GM18511 (cell line): ENCODE results near the gene NLK.

Experiments
- ATAC-seq: cut with Tn5 transposase; IDR thresholded peaks from one replicate; pipeline ENCODE4 v1.9.1; 2021; ENCODE audit warnings: mild to moderate bottlenecking, moderate library complexity; ENCODE audit not compliant: unreplicated experiment

NLK gene

GRCh38 chr17:28110184-28110583 is 67.7 kb downstream of the NLK start:
- ATAC-seq = no peak

DNA sequence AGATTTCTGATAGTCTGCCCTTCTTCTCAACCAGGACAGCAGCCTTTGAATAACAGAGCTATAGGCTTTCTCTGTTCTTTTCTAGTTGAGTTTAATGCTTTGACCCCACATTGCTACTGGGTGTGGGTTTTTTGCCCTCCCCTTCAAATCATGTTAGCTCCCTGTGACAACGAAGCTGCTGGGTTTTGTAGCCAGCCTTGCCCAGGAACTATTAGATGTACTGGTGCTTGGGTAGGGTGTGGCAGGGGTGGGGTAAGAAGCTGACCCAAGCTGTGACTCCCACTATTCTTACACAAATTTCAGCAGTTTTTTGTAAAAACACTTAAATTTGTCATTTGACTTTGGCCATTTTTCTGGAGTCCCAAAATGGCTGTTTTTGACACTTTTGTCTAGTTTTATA is 69.7 kb downstream of the NLK start:
- ATAC-seq = no peak

DNA sequence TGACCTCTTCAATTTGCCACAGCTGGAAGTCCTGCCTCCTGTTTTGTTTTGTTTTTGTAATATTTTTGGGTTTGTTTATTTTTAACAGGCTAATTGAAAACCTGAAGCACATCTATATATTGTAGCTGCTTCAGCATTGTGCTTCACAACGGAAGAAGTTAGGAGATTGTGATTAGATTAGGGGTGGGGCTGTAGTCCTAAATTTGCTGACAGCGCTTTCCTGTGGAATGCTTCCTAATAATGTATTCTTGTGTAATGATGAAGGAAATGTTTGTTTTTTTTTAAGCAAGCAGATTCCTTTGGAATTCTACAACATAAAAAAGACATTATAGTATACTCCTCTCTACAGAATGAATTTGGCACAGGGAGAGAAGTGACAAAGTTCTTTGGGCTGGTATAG is 70.1 kb downstream of the NLK start:
- ATAC-seq = no peak

DNA sequence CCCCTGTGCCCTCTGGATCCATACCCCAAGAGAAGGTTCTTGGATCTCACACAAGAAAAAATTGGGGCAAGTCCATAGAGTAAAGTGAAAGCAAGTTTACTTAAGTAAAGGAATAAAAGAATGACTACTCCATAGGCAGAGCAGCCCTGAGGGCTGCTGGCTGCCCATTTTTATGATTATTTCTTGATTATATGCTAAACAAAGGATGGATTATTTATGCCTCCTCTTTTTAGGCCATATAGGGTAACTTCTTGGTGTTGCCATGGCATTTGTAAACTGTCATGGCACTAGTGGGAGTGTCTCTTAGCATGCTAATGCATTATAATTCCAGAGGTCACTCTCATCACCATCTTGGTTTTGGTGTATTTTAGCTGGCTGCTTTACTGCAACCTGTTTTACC is 70.8 kb downstream of the NLK start:
- ATAC-seq = no peak

- no peak for ATAC-seq
These were observed 72.6 kb downstream of the NLK start for GRCh38 chr17:28115046-28115445.

- no peak for ATAC-seq
These were observed 74.8 kb downstream of the NLK start for GRCh38 chr17:28117304-28117703.

DNA sequence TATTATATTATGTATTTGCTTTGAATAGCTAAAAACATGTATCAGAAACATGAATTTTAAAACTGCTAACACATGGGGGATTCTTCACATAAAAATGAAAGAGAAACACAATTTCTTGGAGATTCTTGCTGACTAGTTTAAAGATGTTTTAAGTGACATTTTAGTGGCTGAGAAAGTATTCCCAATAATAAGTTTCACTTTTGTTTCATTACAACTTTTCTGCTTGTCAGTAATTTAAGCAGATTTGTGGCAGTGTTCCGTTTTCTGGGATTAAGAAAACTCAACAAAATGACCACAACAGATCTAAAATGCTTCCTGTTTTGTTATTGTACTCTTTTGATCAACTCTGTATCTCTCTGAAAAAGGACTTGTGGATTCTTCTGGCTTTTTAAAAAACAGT is 75.9 kb downstream of the NLK start:
- no peak for ATAC-seq

- ATAC-seq = no peak
These were observed 76.6 kb downstream of the NLK start for GRCh38 chr17:28119046-28119445.

DNA sequence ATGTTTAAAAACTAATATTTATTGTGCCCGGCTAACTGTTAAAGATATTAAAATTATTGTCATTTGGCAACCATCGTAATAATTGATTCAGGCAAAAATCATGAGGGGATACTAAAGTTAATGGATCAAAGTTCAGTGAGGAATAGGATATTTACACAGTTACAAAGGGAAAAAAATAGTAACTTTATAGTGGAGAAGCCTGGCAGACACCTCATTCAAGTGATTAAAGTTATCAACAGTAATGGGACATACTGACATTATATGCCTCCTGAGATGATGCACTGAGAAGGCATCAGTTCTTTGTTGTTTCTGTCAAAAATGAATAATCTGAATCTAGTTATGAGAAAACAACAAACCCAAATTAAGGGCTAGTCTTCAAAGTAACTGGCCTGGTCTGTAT is 77.1 kb downstream of the NLK start:
- no peak for ATAC-seq

GRCh38 chr17:28120766-28121165 is 78.3 kb downstream of the NLK start:
- ATAC-seq = no peak

GRCh38 chr17:28124962-28125361 is 82.5 kb downstream of the NLK start:
- no peak for ATAC-seq

DNA sequence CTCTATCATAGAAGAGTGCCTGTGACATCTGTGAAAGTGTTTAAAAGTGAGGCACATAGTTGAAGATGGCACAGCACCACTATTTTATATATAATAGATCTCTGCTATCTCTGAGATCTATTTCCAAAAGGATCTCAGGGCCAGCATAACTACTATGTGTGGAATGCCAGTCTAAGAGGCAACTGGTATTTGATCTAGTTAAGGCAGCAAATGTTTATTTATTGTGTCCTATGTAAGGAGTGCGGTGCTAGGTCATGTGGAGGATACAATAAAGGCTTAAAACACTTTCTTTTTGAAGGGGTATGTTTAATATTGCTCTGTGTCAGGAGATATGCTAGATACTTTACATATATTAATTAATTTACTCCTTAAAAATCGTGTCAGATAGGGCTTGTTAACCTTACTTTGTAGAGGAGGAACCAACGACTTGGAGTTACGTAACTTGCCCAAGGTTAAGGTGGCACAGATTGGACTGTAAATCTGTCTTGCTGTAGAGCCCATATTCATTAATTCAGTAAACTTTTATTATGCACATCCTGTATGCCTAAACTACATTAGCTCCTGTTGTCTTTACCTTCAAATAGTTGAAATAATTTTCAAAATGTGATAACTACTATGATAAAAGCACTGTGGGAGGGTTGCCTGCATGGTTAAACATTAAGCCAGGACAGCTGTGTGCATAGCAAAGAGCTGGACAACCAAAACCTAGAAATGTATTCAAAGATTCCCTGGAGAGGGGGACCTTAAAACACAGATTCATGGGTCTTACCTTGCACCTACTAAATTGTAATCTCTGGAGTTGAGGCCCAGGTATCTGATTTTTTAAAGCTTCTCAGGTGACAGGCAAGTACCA is 83.3 kb downstream of the NLK start:
- ATAC-seq = no peak

- no peak for ATAC-seq
These were observed 84.7 kb downstream of the NLK start for GRCh38 chr17:28127196-28127595.

GRCh38 chr17:28128779-28129178 is 86.3 kb downstream of the NLK start:
- no peak for ATAC-seq

DNA sequence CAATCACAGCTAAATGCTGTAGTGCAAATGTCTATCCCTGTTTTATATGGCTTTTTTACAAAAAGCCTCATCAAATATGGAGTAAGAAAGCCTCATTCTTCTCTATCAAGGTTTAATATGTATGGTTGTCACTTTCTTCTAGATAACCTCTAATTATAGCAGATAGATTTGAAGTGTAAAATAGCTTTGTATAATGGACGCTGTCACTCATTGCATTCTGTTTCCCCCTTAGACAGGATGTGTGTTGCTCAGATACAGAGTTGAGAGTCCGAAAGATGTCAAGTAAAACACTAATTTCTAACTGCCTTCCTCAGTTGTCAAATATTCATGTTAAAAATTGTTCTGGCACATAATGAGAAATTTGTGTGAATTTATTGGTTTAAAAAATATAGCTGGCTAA is 88.0 kb downstream of the NLK start:
- ATAC-seq = no peak

- no peak for ATAC-seq
These were observed 89.1 kb downstream of the NLK start for GRCh38 chr17:28131599-28131998.

- ATAC-seq = no peak
These were observed 91.1 kb downstream of the NLK start for GRCh38 chr17:28133562-28133970.

DNA sequence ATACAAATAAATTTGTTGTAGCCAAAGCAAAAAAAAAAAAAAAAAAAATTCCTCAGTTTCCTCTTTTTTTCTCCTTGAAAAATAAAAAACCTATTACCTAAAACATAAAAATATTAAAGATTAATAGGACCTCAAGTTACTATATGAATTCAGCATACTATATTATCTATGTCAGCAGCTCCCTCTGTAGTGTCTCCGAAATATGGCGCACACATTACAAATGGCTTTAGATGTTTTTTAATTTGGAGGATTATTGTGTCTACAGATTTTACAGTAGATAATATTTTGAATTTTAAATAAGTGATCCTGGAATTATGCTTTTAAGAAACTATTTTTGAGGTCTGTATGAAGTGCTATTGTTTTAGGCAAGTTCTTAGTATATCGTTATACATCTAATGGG is 94.4 kb downstream of the NLK start:
- no peak for ATAC-seq

DNA sequence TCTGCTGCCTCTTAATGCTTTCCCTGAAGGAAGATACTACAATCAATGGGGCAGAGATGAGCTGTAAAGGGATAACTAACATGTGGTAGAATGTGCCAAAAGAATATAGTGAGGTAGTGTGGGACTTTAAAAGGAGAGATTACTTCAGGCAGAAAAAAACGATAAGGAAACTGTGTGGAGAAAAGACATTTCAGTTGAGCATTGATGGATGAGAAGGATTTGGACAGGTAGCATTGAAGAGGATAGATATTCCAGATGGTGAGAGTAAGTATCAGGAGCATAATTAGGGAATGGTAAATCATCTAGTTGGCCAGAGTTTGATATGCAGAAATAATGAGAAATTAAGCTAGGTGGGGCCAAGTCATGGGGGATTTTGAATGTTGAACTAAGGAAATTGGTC is 97.3 kb downstream of the NLK start:
- ATAC-seq = no peak

- ATAC-seq = no peak
These were observed 98.8 kb downstream of the NLK start for GRCh38 chr17:28141313-28141712.

DNA sequence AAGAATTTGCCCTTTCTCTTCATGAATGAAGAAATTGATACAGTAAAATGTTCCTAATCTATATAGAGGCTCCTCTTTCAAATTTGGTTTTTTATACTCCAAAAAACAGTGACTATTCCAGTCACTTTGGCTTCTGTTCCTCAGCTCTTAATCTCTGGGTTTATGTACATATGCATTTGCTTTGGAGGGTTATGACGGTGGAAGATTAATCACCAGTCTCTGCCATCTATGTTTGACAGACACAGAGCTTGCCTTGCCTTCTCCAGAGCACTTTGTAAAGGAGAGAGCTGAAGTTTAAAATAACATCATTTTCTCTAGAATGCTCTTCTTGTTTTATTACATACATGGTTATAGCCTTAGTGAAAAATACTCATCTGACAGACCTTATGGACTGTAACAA is 99.3 kb downstream of the NLK start:
- no peak for ATAC-seq

GRCh38 chr17:28142305-28142704 is 99.8 kb downstream of the NLK start:
- no peak for ATAC-seq

GRCh38 chr17:28144019-28144418 is 101.5 kb downstream of the NLK start:
- ATAC-seq = no peak
